Measurements from ENCODE around the gene TMEM269. TPM values are rescaled to one million over a fixed set of nuclear protein-coding genes. Genes with fewer than 3 reads are reported as not detected.

TMEM269 gene
- total and polyA plus RNA-seq, 10 of the 15 experiments (the other 5 are each of a cell fraction or from before 2014, with no cell fraction given): 0.02 to 0.26 (median 0.06) TPM; not detected in 2

DNA sequence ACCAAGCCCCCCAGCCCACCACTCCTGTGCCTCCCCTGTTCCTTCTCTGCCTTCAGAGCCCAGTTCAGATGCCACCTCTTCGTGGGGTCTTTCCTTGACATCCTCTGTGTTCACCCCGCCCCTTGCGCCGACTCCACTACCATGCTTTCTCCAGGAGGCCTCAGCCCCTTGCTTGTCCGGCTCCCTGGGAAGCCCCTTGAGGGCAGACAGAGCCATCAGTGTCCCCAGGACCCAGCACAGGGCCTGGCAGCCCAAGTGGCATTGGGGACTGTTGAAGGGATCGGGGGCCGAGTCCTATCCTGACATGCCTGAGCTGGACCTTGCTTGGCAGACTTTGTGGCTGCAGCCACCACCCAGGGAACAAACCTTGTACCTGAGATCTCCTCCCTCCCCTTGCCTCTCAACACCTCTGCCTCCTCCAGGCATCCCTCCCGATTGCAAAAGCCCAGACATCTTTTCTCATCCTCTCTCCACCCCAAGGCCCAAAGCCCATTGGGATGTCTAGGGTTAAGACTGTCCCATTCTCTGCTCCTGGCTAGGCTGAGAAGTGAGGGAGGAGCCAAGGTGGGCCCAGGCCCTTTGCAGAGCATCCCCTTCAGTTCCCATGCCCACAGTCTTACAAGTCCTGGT, 48.1 kb upstream of the TMEM269 start:
- Histone ChIP-seq H3K27ac (ENCODE audit: control insufficient read depth, insufficient read depth) (no peak overlapping the region), H3K9me3 (replicated peaks; ENCODE audit: control insufficient read depth, insufficient read depth, low read length) (no peaks in the 10 kb centered on the region), H2AFZ (ENCODE audit: control insufficient read depth, low read depth, low read length) (no peak overlapping the region; the same call in 1 of the 2 replicates), H3K4me1 (ENCODE audit: control insufficient read depth, insufficient read depth, low read length) (peaks cover 11% of the 10 kb centered on the region), H3K4me3 (no peak overlapping the region), H3K9ac (ENCODE audit: control insufficient read depth, insufficient read depth, low read length) (no peak overlapping the region), H3K36me3 (ENCODE audit: control insufficient read depth in 2 of 2, insufficient read depth in 2 of 2, low read length in 1 of 2) (no peaks in the 10 kb centered on the region), H3K27me3 (replicated peaks in 1 of 2; ENCODE audit: control insufficient read depth in 2 of 2, insufficient read depth in 2 of 2, low read length in 1 of 2) (no peaks in the 10 kb centered on the region), H3K4me2 (ENCODE audit: control insufficient read depth, insufficient read depth) (no peak overlapping the region), H4K20me1 (ENCODE audit: control insufficient read depth, insufficient read depth) (no peaks in the 10 kb centered on the region), H3K79me2 (ENCODE audit: control insufficient read depth, insufficient read depth, low read length) (no peaks in the 10 kb centered on the region)
- POLR2A ChIA-PET: no interaction called here
- intact Hi-C loops (cut with micrococcal nuclease; ENCODE audit: unreplicated experiment): no loop called here
- TF ChIP-seq ASH2L (IDR thresholded peaks at IDR 0.05; ENCODE audit: borderline replicate concordance, low read depth): no peak
- no peak for TF ChIP-seq STAT3 (IDR thresholded peaks at IDR 0.05; ENCODE audit: low read depth, low read length)
- TF ChIP-seq, protein P1, sequence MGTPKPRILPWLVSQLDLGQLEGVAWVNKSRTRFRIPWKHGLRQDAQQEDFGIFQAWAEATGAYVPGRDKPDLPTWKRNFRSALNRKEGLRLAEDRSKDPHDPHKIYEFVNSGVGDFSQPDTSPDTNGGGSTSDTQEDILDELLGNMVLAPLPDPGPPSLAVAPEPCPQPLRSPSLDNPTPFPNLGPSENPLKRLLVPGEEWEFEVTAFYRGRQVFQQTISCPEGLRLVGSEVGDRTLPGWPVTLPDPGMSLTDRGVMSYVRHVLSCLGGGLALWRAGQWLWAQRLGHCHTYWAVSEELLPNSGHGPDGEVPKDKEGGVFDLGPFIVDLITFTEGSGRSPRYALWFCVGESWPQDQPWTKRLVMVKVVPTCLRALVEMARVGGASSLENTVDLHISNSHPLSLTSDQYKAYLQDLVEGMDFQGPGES (IDR thresholded peaks at IDR 0.05): no peak
- TF ChIP-seq BHLHE40 (IDR thresholded peaks at IDR 0.05; ENCODE audit: borderline replicate concordance in 1 of 2, low read depth in 2 of 2, low read length in 1 of 2): no peak
- CTCF ChIA-PET: interaction anchor here (0.9 to 1.0 kb wide), 2 partner anchors 44 to 57 kb away, joined by 3 to 5 read pairs; no protein-coding TSS in a partner anchor
- ATAC-seq (peak; percentile 17; the same call in 1 of the 3 replicates), DNase-seq (ENCODE audit: low read depth, low spot score) (no peak), FAIRE-seq (no peak)
- SMC1A ChIA-PET (ENCODE audit: uncharacterized antibody, unreplicated experiment): interaction anchor here (0.8 kb wide), 1 partner anchor 30 kb away, joined by 3 read pairs; the partner anchor contains the start of genes C1orf50 and P3H1
- 69% methylated on average over 8 of the region's 8 CpGs for WGBS (ENCODE audit: insufficient coverage, insufficient replicate concordance, low lambda C conversion rate, missing lambda C conversion rate)
- no TSS peak for BruUV-seq (replicated peaks)
- in situ Hi-C loops (cut with MboI): loop anchor here (10.0 kb wide), 1 partner anchor 142 kb away; no protein-coding TSS in a partner anchor
- RAD21 ChIA-PET (ENCODE audit: unreplicated experiment): no interaction called here

DNA sequence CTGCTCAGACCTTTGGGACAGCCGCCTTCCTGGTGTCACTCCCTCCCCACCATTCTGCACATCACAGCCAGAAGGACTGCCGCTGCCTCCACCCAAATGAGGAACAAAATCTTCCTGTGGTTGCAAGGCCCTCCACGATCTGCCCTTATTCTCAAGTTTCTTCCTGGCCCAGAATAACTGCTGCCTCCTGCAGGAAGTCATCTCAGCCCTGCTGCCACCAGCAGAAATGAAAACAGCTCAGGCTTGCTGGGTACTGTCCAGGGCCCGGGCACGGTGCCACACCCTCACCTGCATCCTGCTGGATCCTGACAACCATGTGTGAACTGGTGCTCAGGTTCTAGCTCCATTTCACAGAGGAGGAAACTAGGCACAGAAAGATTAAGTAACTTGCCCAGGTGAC, 47.5 kb upstream of the TMEM269 start:
- Histone ChIP-seq H3K9me3 (replicated peaks; ENCODE audit: control insufficient read depth, insufficient read depth, low read length) (no peaks in the 10 kb centered on the region), H3K9ac (ENCODE audit: control insufficient read depth, insufficient read depth, low read length) (no peak overlapping the region), H3K27me3 (replicated peaks in 1 of 2; ENCODE audit: control insufficient read depth in 2 of 2, insufficient read depth in 2 of 2, low read length in 1 of 2) (no peaks in the 10 kb centered on the region), H3K4me1 (ENCODE audit: control insufficient read depth, insufficient read depth, low read length) (peaks cover 11% of the 10 kb centered on the region), H3K4me2 (ENCODE audit: control insufficient read depth, insufficient read depth) (no peak overlapping the region; the same call in 1 of the 2 replicates), H3K79me2 (ENCODE audit: control insufficient read depth, insufficient read depth, low read length) (no peaks in the 10 kb centered on the region), H3K4me3 (no peak overlapping the region), H2AFZ (ENCODE audit: control insufficient read depth, low read depth, low read length) (no peak overlapping the region; the same call in 1 of the 2 replicates), H3K36me3 (ENCODE audit: control insufficient read depth in 2 of 2, insufficient read depth in 2 of 2, low read length in 1 of 2) (no peaks in the 10 kb centered on the region), H4K20me1 (ENCODE audit: control insufficient read depth, insufficient read depth) (no peaks in the 10 kb centered on the region), H3K27ac (ENCODE audit: control insufficient read depth, insufficient read depth) (no peak overlapping the region)
- FAIRE-seq: no peak
- in situ Hi-C loops (cut with MboI): loop anchor here (10.0 kb wide), 1 partner anchor 142 kb away; no protein-coding TSS in a partner anchor
- no TSS peak for BruUV-seq (replicated peaks)
- ATAC-seq: peak; percentile 62
- ChIA-PET RAD21 (ENCODE audit: unreplicated experiment) (no interaction called here), POLR2A (no interaction called here), CTCF (interaction anchor here (0.9 to 1.0 kb wide), 2 partner anchors 45 to 57 kb away, joined by 3 to 5 read pairs; no protein-coding TSS in a partner anchor), SMC1A (ENCODE audit: uncharacterized antibody, unreplicated experiment) (interaction anchor here (0.8 kb wide), 1 partner anchor 30 kb away, joined by 3 read pairs; the partner anchor contains the start of genes C1orf50 and P3H1)
- DNase-seq (ENCODE audit: low read depth, low spot score): peak; percentile 25
- intact Hi-C loops (cut with micrococcal nuclease; ENCODE audit: unreplicated experiment): no loop called here
- WGBS (ENCODE audit: insufficient coverage, insufficient replicate concordance, low lambda C conversion rate, missing lambda C conversion rate): 1% methylated on average over 5 of the region's 5 CpGs
- TF ChIP-seq ZNF384 (IDR thresholded peaks at IDR 0.05; ENCODE audit: borderline replicate concordance, low read depth, low read length): no peak
- no peak for TF ChIP-seq TCF3 (IDR thresholded peaks at IDR 0.05; ENCODE audit: borderline replicate concordance, insufficient read depth, low read depth, low read length)
- peak; percentile 19; the same call in 1 of the 2 replicates for TF ChIP-seq SMC3 (IDR thresholded peaks at IDR 0.05; ENCODE audit: borderline replicate concordance, low read length)
- peak; percentile 22; the same call in 1 of the 2 replicates for TF ChIP-seq RUNX3 (IDR thresholded peaks at IDR 0.05; ENCODE audit: low read length)
- TF ChIP-seq, protein P2, sequence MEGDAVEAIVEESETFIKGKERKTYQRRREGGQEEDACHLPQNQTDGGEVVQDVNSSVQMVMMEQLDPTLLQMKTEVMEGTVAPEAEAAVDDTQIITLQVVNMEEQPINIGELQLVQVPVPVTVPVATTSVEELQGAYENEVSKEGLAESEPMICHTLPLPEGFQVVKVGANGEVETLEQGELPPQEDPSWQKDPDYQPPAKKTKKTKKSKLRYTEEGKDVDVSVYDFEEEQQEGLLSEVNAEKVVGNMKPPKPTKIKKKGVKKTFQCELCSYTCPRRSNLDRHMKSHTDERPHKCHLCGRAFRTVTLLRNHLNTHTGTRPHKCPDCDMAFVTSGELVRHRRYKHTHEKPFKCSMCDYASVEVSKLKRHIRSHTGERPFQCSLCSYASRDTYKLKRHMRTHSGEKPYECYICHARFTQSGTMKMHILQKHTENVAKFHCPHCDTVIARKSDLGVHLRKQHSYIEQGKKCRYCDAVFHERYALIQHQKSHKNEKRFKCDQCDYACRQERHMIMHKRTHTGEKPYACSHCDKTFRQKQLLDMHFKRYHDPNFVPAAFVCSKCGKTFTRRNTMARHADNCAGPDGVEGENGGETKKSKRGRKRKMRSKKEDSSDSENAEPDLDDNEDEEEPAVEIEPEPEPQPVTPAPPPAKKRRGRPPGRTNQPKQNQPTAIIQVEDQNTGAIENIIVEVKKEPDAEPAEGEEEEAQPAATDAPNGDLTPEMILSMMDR (IDR thresholded peaks at IDR 0.05 in 2 of 3, conservative IDR thresholded peaks at IDR 0.05 in 1 of 3; ENCODE audit: control insufficient read depth in 2 of 3, extremely low read depth in 1 of 3, insufficient read depth in 1 of 3, low read depth in 3 of 3, low read length in 3 of 3): peak; percentile 7 to 32 (median 15); a peak in 3 of 6 replicates
- TF ChIP-seq RAD21 (IDR thresholded peaks at IDR 0.05; ENCODE audit: insufficient read depth, low read depth, low read length): 0 out of 2 replicates have a peak, but pooled peaks have one; percentile 22
- TF ChIP-seq RCOR1 (conservative IDR thresholded peaks at IDR 0.05; ENCODE audit: low read depth, low read length): no peak
- TF ChIP-seq IKZF1 (conservative IDR thresholded peaks at IDR 0.05): peak; percentile 22
- TF ChIP-seq NR2C2 (IDR thresholded peaks at IDR 0.05; ENCODE audit: borderline replicate concordance, control insufficient read depth, insufficient read length, low read depth): no peak

Measured in GM12878 (cell line).